Mesodermal cell (in vitro differentiated cells): ENCODE measurements around the gene SEC61A2.
"Not testable (repeated sequence)": the region's sequence is repeated elsewhere in the genome, so short reads cannot be mapped to it uniquely, and the experiment has no call there.

ENCODE experiments used
- H3K27ac ChIP-seq: 2 replicates; pipeline ENCODE4 v1.7.0; 2013; ENCODE audit warnings: mild to moderate bottlenecking, low read depth, low read length, moderate library complexity; ENCODE audit not compliant: severe bottlenecking
- H3K36me3 ChIP-seq: 2 replicates; pipeline ENCODE4 v1.7.1; 2013; ENCODE audit warnings: mild to moderate bottlenecking, low read length, moderate library complexity; ENCODE audit not compliant: control insufficient read depth, insufficient read depth
- H3K4me1 ChIP-seq: one replicate; pipeline ENCODE4 v1.7.1; 2013; ENCODE audit warnings: mild to moderate bottlenecking, low read length; ENCODE audit not compliant: insufficient read depth, control insufficient read depth, poor library complexity, severe bottlenecking
- H3K4me3 ChIP-seq: 2 replicates; pipeline ENCODE4 v1.7.0; 2013; ENCODE audit warnings: low read length, control low read depth, mild to moderate bottlenecking; ENCODE audit not compliant: insufficient read depth, poor library complexity, severe bottlenecking; ENCODE audit errors: extremely low read depth
- H3K9me3 ChIP-seq: 2 replicates; pipeline ENCODE4 v1.7.1; 2013; ENCODE audit warnings: mild to moderate bottlenecking, low read length, moderate library complexity; ENCODE audit not compliant: control insufficient read depth
- WGBS, 2 experiments: methylation state at CpG; one replicate each; pipeline ENCODE4 v1.1.5; 2013; ENCODE audit warnings: missing lambda C conversion rate in 2 of 2; ENCODE audit not compliant: insufficient coverage in 2 of 2; 5-methylcytosine and 5-hydroxymethylcytosine counted together

Gene SEC61A2

DNA sequence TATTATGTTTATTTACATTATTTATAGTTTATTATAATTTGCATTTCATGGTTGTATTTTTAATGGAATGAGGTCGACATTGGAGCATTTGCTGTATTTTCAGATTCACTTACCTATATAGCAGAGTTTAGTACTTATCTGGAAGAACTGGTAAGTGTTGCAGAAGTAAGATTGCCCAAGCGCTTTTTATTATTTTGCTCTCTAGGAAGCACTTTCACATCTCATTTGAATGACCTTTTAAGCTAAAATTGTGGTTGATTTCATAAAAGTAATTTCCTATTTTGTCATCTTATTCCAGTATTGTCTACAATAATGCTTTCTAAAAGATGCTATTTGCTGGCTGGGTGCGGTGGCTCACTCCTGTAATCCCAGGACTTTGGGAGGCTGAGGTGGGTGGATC, 28.6 kb downstream of the SEC61A2 start:
- Histone ChIP-seq H3K4me3 (no peak overlapping the region), H3K27ac (no peak overlapping the region), H3K4me1 (no peaks in the 10 kb centered on the region), H3K36me3 (peaks cover 62% of the 10 kb centered on the region), H3K9me3 (no peaks in the 10 kb centered on the region)
- WGBS, 2 experiments: 86% methylated on average over 1 of the region's 3 CpGs; no CpG with 5 or more reads in 1 of the 2 experiments

DNA sequence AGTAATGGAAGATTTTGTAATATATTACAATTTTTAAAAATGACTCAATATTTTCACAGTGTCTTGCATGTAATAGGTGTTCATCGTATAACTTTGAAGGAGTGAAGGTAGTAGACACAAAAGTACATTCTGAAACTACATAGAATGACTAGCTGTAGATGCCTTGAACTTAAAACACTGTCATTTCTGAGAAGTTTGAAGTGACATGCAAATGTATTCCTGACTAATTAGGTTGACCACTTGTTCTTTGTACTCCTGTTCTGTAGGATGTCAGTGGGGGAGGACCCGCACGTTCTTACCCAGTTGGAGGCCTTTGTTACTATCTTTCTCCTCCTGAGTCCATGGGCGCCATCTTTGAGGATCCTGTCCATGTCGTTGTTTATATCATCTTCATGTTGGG, 31.2 kb downstream of the SEC61A2 start:
- H3K4me1 ChIP-seq: no peaks in the 10 kb centered on the region
- H3K27ac ChIP-seq: no peak overlapping the region
- H3K9me3 ChIP-seq: no peaks in the 10 kb centered on the region
- no peak overlapping the region for H3K4me3 ChIP-seq
- WGBS, 2 experiments: 100% methylated on average over 2 of the region's 5 CpGs
- peaks cover 77% of the 10 kb centered on the region for H3K36me3 ChIP-seq

DNA sequence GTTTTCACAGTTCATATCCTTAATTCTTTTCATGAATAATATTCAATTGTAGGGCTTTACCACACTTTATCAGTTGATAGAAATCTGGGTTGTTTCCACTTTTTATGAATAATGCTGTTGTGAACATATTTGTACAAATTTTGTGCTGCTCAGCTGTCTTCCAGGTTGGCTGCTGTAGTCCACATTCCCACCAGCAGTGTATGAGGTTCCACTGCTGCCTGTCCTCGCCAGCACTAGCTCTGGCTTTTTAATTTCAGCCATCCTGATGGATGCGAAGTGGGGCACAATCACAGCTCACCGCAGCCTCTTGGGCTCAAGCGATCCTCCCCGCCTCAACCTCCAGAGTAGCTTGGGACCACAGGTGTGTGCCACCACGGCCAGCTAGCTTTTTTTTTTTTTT, 33.5 kb downstream of the SEC61A2 start:
- Histone ChIP-seq H3K27ac (no peak overlapping the region), H3K36me3 (peaks cover 83% of the 10 kb centered on the region), H3K4me1 (no peaks in the 10 kb centered on the region), H3K9me3 (no peaks in the 10 kb centered on the region), H3K4me3 (no peak overlapping the region)
- 97 to 100% methylated on average over 6 of the region's 6 CpGs for WGBS, 2 experiments

DNA sequence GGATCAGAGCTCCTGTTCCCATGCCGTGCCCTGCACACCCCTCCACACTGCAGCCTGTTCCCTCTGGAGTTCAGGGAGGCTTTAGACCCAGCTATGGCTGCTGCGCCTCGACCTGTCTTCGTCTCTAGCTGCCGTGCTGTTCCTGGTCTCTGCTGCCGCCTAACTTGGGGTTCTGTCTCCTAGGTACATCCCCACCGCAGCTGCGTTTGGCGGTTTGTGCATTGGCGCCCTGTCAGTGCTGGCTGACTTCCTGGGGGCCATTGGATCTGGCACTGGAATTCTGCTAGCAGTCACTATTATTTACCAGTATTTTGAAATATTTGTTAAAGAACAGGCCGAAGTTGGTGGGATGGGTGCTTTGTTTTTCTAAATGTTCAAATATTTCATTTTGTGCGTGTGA, 34.6 kb downstream of the SEC61A2 start:
- H3K27ac ChIP-seq: peak overlapping the region; percentile 30
- H3K36me3 ChIP-seq: peaks cover 81% of the 10 kb centered on the region
- H3K4me1 ChIP-seq: no peaks in the 10 kb centered on the region
- no peak overlapping the region for H3K4me3 ChIP-seq
- H3K9me3 ChIP-seq: no peaks in the 10 kb centered on the region
- WGBS, 2 experiments: 86 to 93% methylated on average over 9 of the region's 12 CpGs

DNA sequence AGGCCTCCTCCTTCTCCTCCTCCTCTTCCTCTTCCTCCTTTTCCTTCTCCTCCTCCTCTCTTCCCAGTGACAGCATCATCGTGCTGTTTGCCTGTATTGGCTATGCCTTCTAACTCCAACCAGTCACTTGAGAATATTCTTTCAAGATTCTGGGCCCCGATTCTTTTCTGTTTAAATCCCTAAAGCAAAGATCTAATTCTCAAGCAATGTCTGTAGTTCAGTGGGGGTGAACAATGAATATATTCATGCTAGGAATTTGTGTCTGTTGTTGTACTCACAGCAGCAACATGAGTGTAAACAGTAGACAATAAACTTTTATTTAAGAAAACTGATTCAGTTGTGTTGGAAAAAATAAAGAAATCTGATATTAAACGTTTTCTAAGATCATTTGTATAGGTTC, 35.6 kb downstream of the SEC61A2 start:
- no peaks in the 10 kb centered on the region for H3K4me1 ChIP-seq
- 91 to 100% methylated on average over 1 of the region's 3 CpGs for WGBS, 2 experiments
- no peak overlapping the region for H3K4me3 ChIP-seq
- H3K9me3 ChIP-seq: no peaks in the 10 kb centered on the region
- H3K36me3 ChIP-seq: peaks cover 81% of the 10 kb centered on the region
- no peak overlapping the region for H3K27ac ChIP-seq

DNA sequence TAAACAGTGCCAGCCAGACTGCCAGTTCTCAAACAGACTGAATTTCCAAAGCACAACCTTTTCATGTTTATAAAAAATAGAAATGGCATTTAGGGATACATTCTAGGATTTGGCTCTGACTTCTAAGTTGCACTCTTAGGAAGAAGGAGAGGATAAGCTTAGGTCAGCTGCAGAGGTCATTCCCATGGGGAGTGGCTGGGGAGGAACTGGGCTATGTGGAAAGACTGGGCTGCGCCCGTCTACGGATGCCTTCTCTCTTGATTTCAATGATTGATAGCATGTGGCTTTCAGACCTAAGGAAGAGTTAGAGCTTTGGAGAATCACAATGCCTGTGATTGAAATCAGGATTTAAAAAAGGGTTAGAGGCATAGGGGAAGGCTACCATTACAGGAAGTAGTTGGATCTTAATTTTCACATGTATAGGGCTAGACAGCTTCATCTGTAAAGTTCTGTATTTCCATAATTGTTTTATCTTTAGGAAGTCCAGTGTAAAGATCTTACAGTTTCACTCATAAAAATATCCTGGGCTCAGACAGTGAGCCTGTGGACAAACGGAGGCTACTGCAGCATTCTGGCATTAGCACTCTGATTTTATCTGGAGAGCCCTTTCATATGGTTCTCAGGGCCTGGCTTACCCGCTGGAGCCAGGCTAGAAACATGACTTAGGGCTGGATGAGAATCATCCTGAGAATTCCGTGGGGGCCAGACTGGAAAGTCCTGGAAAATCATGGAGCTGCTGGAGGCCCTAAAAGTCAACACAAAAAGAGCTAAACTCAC, 36.7 kb downstream of the SEC61A2 start:
- Histone ChIP-seq H3K27ac (no peak overlapping the region), H3K36me3 (peaks cover 85% of the 10 kb centered on the region), H3K4me1 (no peaks in the 10 kb centered on the region), H3K9me3 (no peaks in the 10 kb centered on the region), H3K4me3 (no peak overlapping the region)
- 95 to 98% methylated on average over 5 to 6 of the region's 6 CpGs for WGBS, 2 experiments

DNA sequence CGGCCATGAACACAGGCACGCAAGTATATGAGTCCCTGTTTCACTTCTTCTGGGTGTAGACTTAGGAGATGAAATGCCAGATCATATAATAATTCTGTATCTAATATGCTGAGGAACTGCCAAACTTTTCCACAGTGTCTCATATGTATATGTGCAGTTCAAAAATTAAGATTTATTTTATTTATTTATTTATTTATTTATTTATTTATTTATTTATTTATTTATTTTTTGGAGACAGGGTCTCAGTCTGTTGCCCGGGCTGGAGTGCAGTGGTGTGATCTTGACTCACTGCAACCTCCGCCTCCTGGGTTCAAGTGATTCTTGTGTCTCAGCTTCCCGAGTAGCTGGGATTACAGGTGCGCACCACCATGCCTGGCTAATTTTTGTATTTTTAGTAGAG, 42.0 kb downstream of the SEC61A2 start:
- 93 to 100% methylated on average over 1 to 2 of the region's 6 CpGs for WGBS, 2 experiments
- H3K36me3 ChIP-seq: peaks cover 91% of the 10 kb centered on the region
- not testable (repeated sequence) for H3K4me1 ChIP-seq, H3K27ac ChIP-seq, H3K4me3 ChIP-seq, H3K9me3 ChIP-seq

DNA sequence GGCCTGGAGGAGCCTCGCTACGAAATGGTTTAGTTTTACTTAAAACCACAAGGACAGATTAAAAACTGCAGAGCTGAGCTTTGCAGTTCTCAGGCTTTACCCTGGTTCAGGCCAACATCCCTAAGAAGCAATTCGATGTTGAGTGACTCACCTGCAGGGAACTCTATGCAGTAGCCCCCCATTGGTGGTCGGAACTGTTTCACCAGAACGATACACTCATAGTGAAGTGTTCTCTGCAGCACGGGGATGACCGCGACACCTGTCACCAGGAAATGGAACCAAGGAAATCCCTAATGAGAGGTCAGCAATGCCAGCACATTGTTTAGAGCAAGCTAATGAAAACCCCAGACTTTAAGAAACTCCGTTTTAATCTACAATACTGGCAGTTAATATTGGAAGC, 48.2 kb downstream of the SEC61A2 start:
- WGBS, 2 experiments: 96% methylated on average over 7 to 8 of the region's 9 CpGs
- Histone ChIP-seq H3K36me3 (peaks cover 89% of the 10 kb centered on the region), H3K9me3 (no peaks in the 10 kb centered on the region), H3K27ac (no peak overlapping the region), H3K4me1 (peaks cover 4% of the 10 kb centered on the region), H3K4me3 (no peak overlapping the region)

DNA sequence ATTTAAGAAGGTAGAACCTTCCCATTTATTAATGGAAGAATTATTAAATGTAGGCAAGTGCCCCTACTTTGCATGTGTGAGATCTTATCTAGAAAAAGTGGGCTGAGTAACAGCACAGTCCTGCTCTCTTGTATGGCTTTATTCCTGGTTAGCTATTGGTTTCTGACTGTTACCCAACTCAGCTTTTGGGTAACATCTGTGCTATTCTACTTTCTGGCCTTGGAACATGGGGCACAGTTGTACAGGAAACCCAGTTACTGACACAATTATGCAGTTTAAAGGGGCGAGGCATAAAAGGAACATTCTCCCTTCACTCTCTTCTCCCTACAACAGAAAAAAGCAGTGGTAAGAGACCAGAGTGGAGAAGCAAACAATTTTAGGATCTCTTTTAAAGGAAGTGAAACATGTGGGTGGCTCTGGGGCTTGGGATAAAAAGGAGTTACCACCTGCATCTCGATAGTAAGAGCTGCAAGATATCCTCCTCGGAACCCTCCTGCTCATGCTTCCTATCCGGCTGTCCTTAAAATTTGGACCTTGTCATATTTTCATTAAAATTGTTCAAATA, 50.2 kb downstream of the SEC61A2 start:
- no CpG with 5 or more reads among the region's 4 CpGs for WGBS, 2 experiments
- peaks cover 4% of the 10 kb centered on the region for H3K4me1 ChIP-seq
- H3K9me3 ChIP-seq: no peaks in the 10 kb centered on the region
- no peak overlapping the region for H3K4me3 ChIP-seq
- peak overlapping the region; percentile 10 for H3K27ac ChIP-seq
- peaks cover 89% of the 10 kb centered on the region for H3K36me3 ChIP-seq

DNA sequence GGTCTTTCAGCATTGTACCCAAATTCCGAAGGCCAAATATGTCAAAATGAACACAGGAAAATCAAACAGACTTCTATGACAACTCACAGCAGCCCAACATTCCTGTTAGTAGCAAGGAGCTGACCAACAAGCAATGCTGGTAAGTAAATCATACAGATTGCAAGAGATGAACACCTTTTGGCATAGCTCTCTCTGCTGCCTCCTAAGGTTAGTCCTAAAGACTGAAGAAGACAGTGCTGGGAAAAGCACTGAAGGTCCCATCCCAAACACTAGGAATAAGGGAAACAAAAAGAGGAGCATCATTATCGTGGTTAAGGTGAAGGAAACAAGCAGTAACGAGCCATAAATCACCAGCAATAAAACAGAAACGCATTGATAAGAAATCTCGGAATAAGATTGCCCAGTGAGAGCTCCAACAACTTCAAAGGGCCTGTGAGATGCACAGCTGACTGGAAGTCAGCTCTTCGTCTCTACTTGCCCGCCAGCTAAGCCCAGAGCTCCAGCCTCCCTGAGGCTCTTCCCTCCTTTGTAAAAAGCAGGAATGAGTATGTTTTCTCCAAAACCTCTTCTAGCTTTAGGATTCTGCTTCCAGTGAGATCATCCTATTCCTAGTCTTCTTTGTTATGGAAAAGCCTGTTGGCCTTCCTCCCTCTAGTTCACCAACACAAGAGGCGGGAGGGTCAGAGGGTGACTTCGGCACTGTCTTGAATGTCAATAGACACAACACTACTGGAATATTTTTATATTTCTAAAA, 50.9 kb downstream of the SEC61A2 start:
- H3K4me3 ChIP-seq: no peak overlapping the region
- no peaks in the 10 kb centered on the region for H3K9me3 ChIP-seq
- peak overlapping the region; percentile 24 for H3K27ac ChIP-seq
- 62 to 77% methylated on average over 5 to 8 of the region's 9 CpGs for WGBS, 2 experiments
- peaks cover 89% of the 10 kb centered on the region for H3K36me3 ChIP-seq
- peaks cover 4% of the 10 kb centered on the region for H3K4me1 ChIP-seq
